Smooth muscle cell (in vitro differentiated cells): ENCODE measurements around the gene TINAG. TPM values are rescaled to one million over a fixed set of nuclear protein-coding genes. Genes with fewer than 3 reads are reported as not detected.

Source experiments
- DNase-seq: peaks from one replicate; lab custom pipeline; 2025; ENCODE audit not compliant: unreplicated experiment; lab: John Stamatoyannopoulos, UW
- H2AFZ ChIP-seq: fragments of 200-600 bp; sonication (generic); 2 replicates; pipeline ENCODE4 v1.6.0; 2016; ENCODE audit warnings: antibody characterized with exemption, low read depth, mild to moderate bottlenecking
- H3F3A ChIP-seq: fragments of 200-600 bp; sonication (generic); 2 replicates; pipeline ENCODE4 v1.6.0; 2017; ENCODE audit warnings: antibody characterized with exemption, low read depth
- H3K27ac ChIP-seq: fragments of 200-600 bp; sonication (generic); 2 replicates; pipeline ENCODE4 v1.5.1; 2016; ENCODE audit warnings: low read depth, mild to moderate bottlenecking
- H3K27me3 ChIP-seq: fragments of 200-600 bp; sonication (generic); 2 replicates; pipeline ENCODE4 v1.6.1; 2016; ENCODE audit warnings: low read depth, mild to moderate bottlenecking
- H3K36me3 ChIP-seq: fragments of 200-600 bp; sonication (generic); 2 replicates; pipeline ENCODE4 v1.5.1; 2016; ENCODE audit warnings: low read depth
- H3K4me1 ChIP-seq: fragments of 200-600 bp; sonication (generic); 2 replicates; pipeline ENCODE4 v1.5.1; 2016; ENCODE audit warnings: low read depth
- H3K4me2 ChIP-seq: fragments of 200-600 bp; sonication (generic); 2 replicates; pipeline ENCODE4 v1.6.0; 2016; ENCODE audit warnings: mild to moderate bottlenecking
- H3K4me3 ChIP-seq: fragments of 200-600 bp; sonication (generic); 2 replicates; pipeline ENCODE4 v1.5.1; 2016; ENCODE audit warnings: mild to moderate bottlenecking
- H3K79me2 ChIP-seq: fragments of 200-600 bp; sonication (generic); 2 replicates; pipeline ENCODE4 v1.6.0; 2016; ENCODE audit warnings: low read depth, mild to moderate bottlenecking
- H3K9ac ChIP-seq: fragments of 200-600 bp; sonication (generic); 2 replicates; pipeline ENCODE4 v1.6.0; 2016; ENCODE audit warnings: low read depth
- H3K9me3 ChIP-seq: fragments of 200-600 bp; sonication (generic); replicated peaks from 2 replicates; pipeline ENCODE4 v1.5.1; 2016; ENCODE audit warnings: low read depth
- H4K20me1 ChIP-seq: fragments of 200-600 bp; sonication (generic); 2 replicates; pipeline ENCODE4 v1.6.0; 2016; ENCODE audit warnings: low read depth
- CTCF ChIP-seq: fragments of 200-600 bp; sonication (generic); IDR thresholded peaks from 2 replicates; pipeline ENCODE4 v1.5.1; 2017; ENCODE audit warnings: borderline replicate concordance, mild to moderate bottlenecking, antibody characterized with exemption; ENCODE audit not compliant: insufficient read depth, poor library complexity, severe bottlenecking
- WGBS: methylation state at CpG from one replicate; pipeline ENCODE4 v1.1.7; 2016; ENCODE audit warnings: low lambda C conversion rate; 5-methylcytosine and 5-hydroxymethylcytosine counted together
- polyA plus RNA-seq: library from polyadenylated mRNA; unstranded; fragments of >200 nt; fragmentation: Nextera tagmentation; extraction: Ambion mirVana; gene quantifications from 2 replicates; pipeline ENCODE4 v1.2.1, GENCODE V29; 2016
- total RNA-seq: library from RNA; depleted of rRNA; stranded (reverse); fragments of >200 nt; gene quantifications from 2 replicates; pipeline ENCODE4 v1.2.3, GENCODE V29; 2014

TINAG gene
- total and polyA plus RNA-seq, 2 experiments from 2014 or later: not detected

GRCh38 chr6:54404791-54405190 lies 96.5 kb downstream of the TINAG start:
- DNase-seq: no peak
- no peak for TF ChIP-seq CTCF
- Histone ChIP-seq H3K9me3 (no peaks in the 10 kb centered on the region), H4K20me1 (no peaks in the 10 kb centered on the region), H3K9ac (no peak overlapping the region), H3K4me3 (no peak overlapping the region), H3K27me3 (no peaks in the 10 kb centered on the region), H2AFZ (no peak overlapping the region), H3K4me2 (no peak overlapping the region), H3K79me2 (no peaks in the 10 kb centered on the region), H3K36me3 (no peaks in the 10 kb centered on the region), H3F3A (no peaks in the 10 kb centered on the region), H3K4me1 (no peaks in the 10 kb centered on the region), H3K27ac (no peak overlapping the region)
- WGBS: 90% methylated on average over 1 of the region's 1 CpG

- Histone ChIP-seq H3K36me3 (no peaks in the 10 kb centered on the region), H3K9me3 (no peaks in the 10 kb centered on the region), H3K4me2 (no peak overlapping the region), H3K4me3 (no peak overlapping the region), H3K9ac (no peak overlapping the region), H3K4me1 (no peaks in the 10 kb centered on the region), H3K27ac (no peak overlapping the region), H4K20me1 (no peaks in the 10 kb centered on the region), H2AFZ (no peak overlapping the region), H3K27me3 (no peaks in the 10 kb centered on the region), H3K79me2 (no peaks in the 10 kb centered on the region), H3F3A (no peaks in the 10 kb centered on the region)
- 100% methylated on average over 1 of the region's 1 CpG for WGBS
- TF ChIP-seq CTCF: no peak
- DNase-seq: no peak
These were observed 103.5 kb downstream of the TINAG start for GRCh38 chr6:54411767-54412166.

- H3K27ac ChIP-seq: no peak overlapping the region
- H2AFZ ChIP-seq: no peak overlapping the region
- no peaks in the 10 kb centered on the region for H3K9me3 ChIP-seq
- WGBS: 48% methylated on average over 3 of the region's 3 CpGs
- no peaks in the 10 kb centered on the region for H3F3A ChIP-seq
- no peak overlapping the region for H3K4me2 ChIP-seq
- no peaks in the 10 kb centered on the region for H4K20me1 ChIP-seq
- no peak overlapping the region for H3K9ac ChIP-seq
- no peaks in the 10 kb centered on the region for H3K79me2 ChIP-seq
- H3K4me1 ChIP-seq: no peaks in the 10 kb centered on the region
- H3K36me3 ChIP-seq: no peaks in the 10 kb centered on the region
- H3K4me3 ChIP-seq: no peak overlapping the region
- no peak for TF ChIP-seq CTCF
- DNase-seq: no peak
- no peaks in the 10 kb centered on the region for H3K27me3 ChIP-seq
These were observed 107.3 kb downstream of the TINAG start for GRCh38 chr6:54415517-54415916.

- H3K4me2 ChIP-seq: peak overlapping the region; percentile 24
- H3K4me3 ChIP-seq: no peak overlapping the region
- no peaks in the 10 kb centered on the region for H3K4me1 ChIP-seq
- no peaks in the 10 kb centered on the region for H4K20me1 ChIP-seq
- no peaks in the 10 kb centered on the region for H3K27me3 ChIP-seq
- no peak overlapping the region for H2AFZ ChIP-seq
- no peaks in the 10 kb centered on the region for H3F3A ChIP-seq
- no peak overlapping the region for H3K9ac ChIP-seq
- no peaks in the 10 kb centered on the region for H3K36me3 ChIP-seq
- no peak for TF ChIP-seq CTCF
- no peaks in the 10 kb centered on the region for H3K79me2 ChIP-seq
- no peak for DNase-seq
- H3K27ac ChIP-seq: peak overlapping the region; percentile 53
- no peaks in the 10 kb centered on the region for H3K9me3 ChIP-seq
- WGBS: 18% methylated on average over 3 of the region's 3 CpGs
These were observed 111.6 kb downstream of the TINAG start for GRCh38 chr6:54419885-54420284.
